Peyer's patch (tissue), 4 donors: ENCODE measurements around the gene COL6A5.

Experiments used
- CTCF ChIP-seq, 6 experiments: fragments of 450-650 bp in 4 of 6; fragments of 200-600 bp in 2 of 6; sonication (generic) in 1 of 6; IDR thresholded peaks; one replicate each; pipeline ENCODE4 v1.5.1; 2017 to 2019; ENCODE audit warnings: antibody characterized with exemption in 6 of 6, mild to moderate bottlenecking in 3 of 6, moderate library complexity in 1 of 6
- POLR2A ChIP-seq, 2 donors: fragments of 450-650 bp; IDR thresholded peaks; one replicate each; pipeline ENCODE4 v1.5.1; 2017; ENCODE audit warnings: antibody characterized with exemption in 2 of 2, mild to moderate bottlenecking in 2 of 2, moderate library complexity in 2 of 2

GRCh38 chr3:130378677-130379191 is 33.3 kb downstream of the COL6A5 start:
- no peak for TF ChIP-seq CTCF (IDR thresholded peaks at IDR 0.05)
- TF ChIP-seq POLR2A (IDR thresholded peaks at IDR 0.05): no peak
